ENCODE measurements around the gene ARHGEF4.
A peak's percentile ranks its signal among the peaks of the same experiment; 100 is the strongest.

The ARHGEF4 gene

GRCh38 chr2:130920415-130921163 is 83.9 kb downstream of the ARHGEF4 start:
- peak in 1 of 2 donors; percentile 53 for DNase-seq

GRCh38 chr2:130921164-130921476 is 84.4 kb downstream of the ARHGEF4 start:
- DNase-seq = no peak

- DNase-seq = no peak
These were observed 85.7 kb downstream of the ARHGEF4 start for GRCh38 chr2:130922417-130922816.

GRCh38 chr2:130928385-130928784 is 91.7 kb downstream of the ARHGEF4 start:
- no peak for DNase-seq

- DNase-seq = no peak
These were observed 94.3 kb downstream of the ARHGEF4 start for GRCh38 chr2:130930740-130931659.

GRCh38 chr2:130933501-130933900 is 96.8 kb downstream of the ARHGEF4 start:
- no peak for DNase-seq

- no peak for DNase-seq
These were observed 99.7 kb downstream of the ARHGEF4 start for GRCh38 chr2:130936451-130936850.

- DNase-seq = no peak
These were observed 111.3 kb downstream of the ARHGEF4 start for GRCh38 chr2:130947967-130948366.

- DNase-seq = no peak
These were observed 113.2 kb downstream of the ARHGEF4 start for GRCh38 chr2:130949954-130950353.

GRCh38 chr2:130951018-130951417 is 114.3 kb downstream of the ARHGEF4 start:
- no peak for DNase-seq

- no peak for DNase-seq
These were observed 118.2 kb downstream of the ARHGEF4 start for GRCh38 chr2:130954873-130955272.

- no peak for DNase-seq
These were observed 121.2 kb downstream of the ARHGEF4 start for GRCh38 chr2:130957915-130958314.

GRCh38 chr2:130963196-130963848 is 126.6 kb downstream of the ARHGEF4 start:
- no peak for DNase-seq

GRCh38 chr2:130963849-130964793 is 127.4 kb downstream of the ARHGEF4 start:
- DNase-seq = no peak

- no peak for DNase-seq
These were observed 128.2 kb downstream of the ARHGEF4 start for GRCh38 chr2:130964931-130965330.

GRCh38 chr2:130966149-130966774 is 129.5 kb downstream of the ARHGEF4 start:
- DNase-seq = no peak

GRCh38 chr2:130966775-130967490 is 130.2 kb downstream of the ARHGEF4 start:
- no peak for DNase-seq

- DNase-seq = peak in 1 of 2 donors; percentile 1
These were observed 135.7 kb downstream of the ARHGEF4 start for GRCh38 chr2:130972410-130972809.

GRCh38 chr2:130975729-130976128 is 139.0 kb downstream of the ARHGEF4 start:
- DNase-seq = no peak

- no peak for DNase-seq
These were observed 140.0 kb downstream of the ARHGEF4 start for GRCh38 chr2:130976591-130977237.

Data from CD4-positive, alpha-beta T cell treated with Interleukin-1 beta for 1 hour (primary cell).